CMK (cell line): ENCODE results near the gene ZNF407.
A peak's percentile ranks its signal among the peaks of the same experiment; 100 is the strongest.

ENCODE experiments used
- DNase-seq: peaks from one replicate; pipeline ENCODE4 v3.0.0-alpha.2; 2010; ENCODE audit warnings: low read depth

Gene ZNF407

DNA sequence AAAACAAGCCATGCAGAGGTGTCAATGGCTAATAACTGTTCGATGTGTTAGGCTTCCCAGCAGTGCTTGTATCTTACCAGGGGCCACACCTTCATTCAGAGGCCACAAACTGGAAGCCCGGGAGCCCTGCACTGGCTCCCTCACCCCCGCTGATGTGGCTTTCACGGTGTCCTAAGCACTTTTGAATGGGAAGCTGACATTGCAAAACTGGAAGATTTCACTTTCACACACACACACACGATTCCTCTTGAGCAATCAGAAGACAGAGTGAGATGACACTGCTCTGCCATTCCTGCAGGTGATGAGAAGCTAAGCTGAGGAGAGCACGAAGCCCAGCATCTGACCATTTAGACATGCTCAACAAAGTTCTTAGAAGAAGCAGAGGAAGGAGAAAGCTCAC is 8.6 kb upstream of the ZNF407 start:
- no peak for DNase-seq

GRCh38 chr18:74589811-74590210 is 7.9 kb upstream of the ZNF407 start:
- DNase-seq, result no peak

GRCh38 chr18:74590671-74591070 is 7.0 kb upstream of the ZNF407 start:
- DNase-seq, result no peak

DNA sequence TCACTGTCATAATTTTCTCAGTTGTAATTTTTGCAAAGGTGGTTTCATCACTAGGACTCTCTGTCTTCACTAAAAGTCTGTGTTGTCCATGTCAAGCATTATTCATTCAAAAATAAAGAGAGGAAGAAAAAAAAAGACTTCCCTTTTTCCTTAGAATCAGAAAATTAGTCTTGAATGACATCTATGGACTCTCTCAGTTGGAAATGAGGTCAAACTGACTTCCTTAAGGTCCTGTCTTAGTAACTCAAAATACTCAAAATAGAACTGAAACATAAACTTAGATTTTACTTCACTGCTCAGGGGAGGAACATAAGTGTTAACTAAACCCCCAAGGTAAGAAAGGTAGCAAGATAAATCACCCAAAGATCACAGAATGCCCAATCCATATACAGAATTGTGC is 2.2 kb upstream of the ZNF407 start:
- no peak for DNase-seq

GRCh38 chr18:74597034-74597661 is 522 bp upstream of the ZNF407 start:
- no peak for DNase-seq

GRCh38 chr18:74598350-74599001 is 806 bp downstream of the ZNF407 start:
- DNase-seq, result peak; percentile 38

GRCh38 chr18:74604361-74604760 is 6.7 kb downstream of the ZNF407 start:
- no peak for DNase-seq

GRCh38 chr18:74604774-74605173 is 7.1 kb downstream of the ZNF407 start:
- DNase-seq, result no peak

DNA sequence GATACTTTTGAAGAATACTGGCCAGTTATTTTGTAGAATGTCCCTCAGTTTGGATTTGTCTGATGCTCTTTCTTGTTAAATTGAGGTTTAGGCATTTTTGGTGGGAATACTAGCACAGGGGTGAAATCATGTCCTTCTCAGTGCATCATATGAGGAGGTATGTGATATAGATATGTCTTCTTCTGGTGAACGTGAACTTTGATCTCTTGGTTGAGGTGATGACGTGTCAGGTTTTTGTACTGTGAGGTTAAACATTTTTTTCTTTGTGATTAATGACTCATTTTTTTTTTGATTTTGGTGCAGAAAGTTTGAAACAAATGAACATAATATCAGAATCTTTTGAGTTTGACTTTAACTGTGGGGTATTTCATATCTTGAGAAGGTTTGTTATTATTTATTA is 11.0 kb downstream of the ZNF407 start:
- DNase-seq, result no peak

DNA sequence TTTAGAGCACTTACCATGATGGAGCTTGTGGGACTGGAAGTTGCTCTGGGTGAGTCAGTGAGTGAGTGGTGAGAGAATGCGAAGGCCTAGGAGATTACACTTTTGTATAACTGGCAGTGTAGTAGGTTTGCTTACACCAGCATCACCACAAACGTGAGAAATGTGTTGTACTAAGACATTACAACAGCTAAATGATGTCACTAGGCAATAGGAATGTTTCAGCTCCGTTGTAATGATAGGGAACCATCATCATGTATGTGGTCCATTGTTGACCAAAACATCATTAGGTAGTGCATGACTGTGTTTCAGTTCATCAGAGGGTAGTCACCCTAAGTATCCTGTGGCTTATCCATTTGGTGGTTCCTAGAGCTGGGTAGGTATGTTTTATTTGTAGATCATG is 11.9 kb downstream of the ZNF407 start:
- DNase-seq, result no peak

DNA sequence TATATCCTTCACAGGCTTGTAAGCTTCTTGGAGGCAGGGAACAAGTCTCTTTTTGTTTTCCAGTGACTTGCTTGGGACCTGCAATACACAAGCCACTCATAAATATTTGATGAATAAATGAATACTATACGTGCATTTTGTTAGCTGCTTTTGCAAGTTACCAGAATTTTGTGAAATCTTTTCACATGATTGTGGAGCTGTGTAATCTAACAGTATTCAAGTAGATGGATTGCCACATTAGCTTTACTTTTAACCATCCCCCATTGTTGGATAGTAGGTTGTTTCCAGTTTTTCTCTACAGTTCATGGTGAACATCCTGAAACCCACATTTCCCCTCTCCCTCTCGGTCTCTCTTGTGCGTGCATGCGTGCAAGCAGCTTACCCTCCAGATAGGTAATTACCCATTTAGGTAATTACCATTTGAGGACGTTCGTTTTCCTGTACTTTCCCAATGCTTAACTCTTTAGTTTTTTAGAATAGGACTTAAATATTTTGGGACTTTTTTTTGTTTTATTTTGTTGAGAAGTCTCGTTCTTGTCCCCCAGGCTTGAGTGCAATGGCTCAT is 12.5 kb downstream of the ZNF407 start:
- DNase-seq, result no peak

- DNase-seq, result no peak
Observed at GRCh38 chr18:74610860-74611259, 13.2 kb downstream of the ZNF407 start.

DNA sequence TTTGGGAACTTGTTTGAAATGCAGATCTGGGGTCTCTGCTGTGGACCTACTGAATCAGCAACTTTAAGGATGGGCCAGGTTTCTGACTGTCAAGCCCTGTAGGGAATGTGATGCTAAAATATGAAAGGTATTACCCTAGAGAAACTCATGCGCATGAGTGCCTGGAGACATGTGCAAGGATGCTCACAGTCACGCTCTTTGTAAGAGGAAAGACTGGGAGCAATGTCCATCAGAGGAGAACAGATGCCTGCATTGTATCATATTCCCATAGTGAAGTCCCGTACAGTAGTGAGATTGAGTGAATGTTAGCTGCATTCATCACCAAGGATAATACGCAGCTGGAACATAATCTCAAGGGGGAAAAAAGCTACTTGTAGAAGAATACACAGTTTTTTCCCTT is 14.1 kb downstream of the ZNF407 start:
- DNase-seq, result no peak

GRCh38 chr18:74613381-74613780 is 15.7 kb downstream of the ZNF407 start:
- no peak for DNase-seq

DNA sequence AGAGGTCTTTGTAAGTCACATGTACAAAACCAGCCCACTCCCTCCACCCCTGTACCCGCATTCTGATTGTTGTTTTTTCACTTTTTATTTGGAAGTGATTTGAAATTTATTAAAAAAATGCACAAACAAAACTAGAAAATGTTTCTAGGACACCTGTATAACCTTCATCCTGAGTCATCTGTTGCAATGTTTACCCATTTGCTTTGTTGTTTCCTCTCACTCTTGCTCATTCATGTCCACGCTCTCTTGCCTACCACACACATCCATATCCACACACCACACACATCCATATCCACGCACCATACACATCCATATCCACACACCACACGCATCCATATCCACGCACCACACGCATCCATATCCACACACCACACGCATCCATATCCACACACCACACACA is 18.8 kb downstream of the ZNF407 start:
- no peak for DNase-seq

- no peak for DNase-seq
Observed at GRCh38 chr18:74617486-74617885, 19.8 kb downstream of the ZNF407 start.

GRCh38 chr18:74622072-74622471 is 24.4 kb downstream of the ZNF407 start:
- DNase-seq, result no peak

DNA sequence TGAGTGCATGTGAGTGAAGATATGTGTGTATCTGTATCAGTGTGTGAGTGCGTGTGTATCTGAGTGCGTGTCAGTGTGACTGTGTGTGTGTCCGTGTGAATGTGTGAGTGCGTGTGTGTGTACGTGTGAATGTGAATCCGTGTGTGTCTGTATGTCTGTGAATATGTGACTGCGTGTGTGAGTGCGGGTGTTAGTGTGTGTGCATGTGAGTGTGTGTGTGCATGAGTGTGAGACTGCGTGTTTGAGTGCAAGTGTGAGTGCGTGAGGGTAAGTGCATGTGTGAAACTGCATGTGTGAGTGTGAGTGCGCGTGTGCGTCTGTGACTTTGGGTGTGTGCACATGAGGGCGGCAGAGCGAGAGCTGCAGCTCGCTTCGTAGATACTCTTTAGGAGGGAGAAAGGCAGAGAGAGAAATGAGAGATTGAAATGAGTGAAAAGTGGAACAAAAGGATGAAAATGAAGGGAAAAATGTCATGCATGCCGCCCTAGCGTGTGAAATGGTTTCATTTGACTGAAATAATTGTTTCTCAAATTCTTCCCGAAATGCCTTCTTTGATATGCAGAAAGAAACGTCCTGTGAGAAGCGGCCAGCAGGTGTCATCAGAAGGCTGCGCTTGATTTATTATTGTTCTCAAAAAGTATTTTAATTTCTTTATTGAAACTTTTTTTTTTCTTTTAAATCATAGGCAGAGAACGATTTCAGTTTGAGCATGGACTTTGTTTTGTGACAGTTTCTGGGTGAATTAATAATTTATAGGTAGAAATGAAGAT is 25.6 kb downstream of the ZNF407 start:
- DNase-seq, result no peak

DNA sequence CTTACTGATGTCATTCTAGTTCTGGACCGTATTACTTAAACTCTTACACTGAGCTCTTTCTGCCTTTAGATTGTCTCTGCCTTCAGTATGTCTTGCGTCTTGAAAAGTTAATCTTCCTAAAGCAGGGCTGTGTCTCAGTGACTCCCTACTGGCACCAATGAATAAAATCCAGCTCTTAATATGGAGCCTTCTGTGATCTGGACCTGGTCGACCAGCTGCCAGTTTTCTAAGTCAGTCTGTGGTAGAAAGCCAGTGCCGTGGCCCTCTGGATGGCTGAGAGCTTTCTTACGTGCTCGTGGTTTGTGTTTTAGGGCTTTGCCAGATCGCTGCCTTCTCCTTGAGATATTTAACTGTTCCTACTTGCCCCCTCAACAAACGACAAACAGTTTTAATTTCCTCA is 26.8 kb downstream of the ZNF407 start:
- DNase-seq, result no peak

- DNase-seq, result no peak
Observed at GRCh38 chr18:74625157-74625556, 27.5 kb downstream of the ZNF407 start.

- no peak for DNase-seq
Observed at GRCh38 chr18:74626049-74626874, 28.6 kb downstream of the ZNF407 start.

GRCh38 chr18:74630804-74631203 is 33.1 kb downstream of the ZNF407 start:
- no peak for DNase-seq
